Type B pancreatic cell (in vitro differentiated cells): ENCODE measurements around the gene SCAMP5. TPM values are rescaled to one million over a fixed set of nuclear protein-coding genes. Genes with fewer than 3 reads are reported as not detected.

Experiments used
- DNase-seq: peaks from one replicate; pipeline ENCODE4 v3.0.0; 2021; ENCODE audit warnings: mixed read lengths; ENCODE audit not compliant: unreplicated experiment; ENCODE audit errors: extremely low spot score
- H3K27ac Mint-ChIP-seq: 2 replicates; pipeline ENCODE4 v1.8.0; 2021; ENCODE audit warnings: mild to moderate bottlenecking, mixed read lengths
- H3K27me3 Mint-ChIP-seq: 2 replicates; pipeline ENCODE4 v1.8.0; 2021; ENCODE audit warnings: mixed read lengths
- H3K36me3 Mint-ChIP-seq: 2 replicates; pipeline ENCODE4 v1.8.0; 2021; ENCODE audit warnings: mixed read lengths
- H3K4me1 Mint-ChIP-seq: one replicate; pipeline ENCODE4 v1.8.0; 2021; ENCODE audit warnings: mixed read lengths; ENCODE audit not compliant: unreplicated experiment
- H3K4me3 Mint-ChIP-seq: 2 replicates; pipeline ENCODE4 v1.8.0; 2021; ENCODE audit warnings: mild to moderate bottlenecking, mixed read lengths
- H3K9me3 Mint-ChIP-seq: 2 replicates; pipeline ENCODE4 v1.8.0; 2021; ENCODE audit warnings: mixed read lengths
- total RNA-seq: library from RNA; stranded (reverse); gene quantifications from 2 replicates; pipeline ENCODE4 v1.2.1, GENCODE V29; 2021; ENCODE audit warnings: low replicate concordance
- TF ChIP-seq, protein P1 (sequence below): fragments of 200-600 bp; sonication (generic); conservative IDR thresholded peaks from 2 replicates; pipeline ENCODE4 v1.5.0; 2021; ENCODE audit warnings: antibody characterized with exemption, mild to moderate bottlenecking

Gene SCAMP5
- total RNA-seq, 1 donor from 2014 or later = 38.1 TPM

DNA sequence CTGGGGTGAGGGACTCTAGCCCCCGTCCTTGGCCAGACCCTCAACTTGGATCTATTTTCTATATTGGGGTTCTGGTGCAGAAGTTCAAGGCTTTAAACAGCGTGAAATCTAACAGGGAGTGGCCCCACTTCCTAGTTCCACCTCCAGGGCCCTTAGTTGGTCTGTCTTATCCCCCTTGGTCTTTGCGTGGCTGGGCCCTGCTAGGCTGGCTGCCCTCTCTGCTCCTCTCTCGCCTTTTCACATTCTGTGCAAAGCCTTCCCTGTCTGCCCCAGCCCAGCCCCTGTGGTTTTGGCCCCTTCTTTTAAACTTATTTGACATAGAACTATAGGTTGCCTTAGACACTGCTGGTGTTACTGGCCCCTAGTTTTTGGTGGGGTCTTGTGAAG, 33.6 kb downstream of the SCAMP5 start:
- H3K9me3 Mint-ChIP-seq = no peaks in the 10 kb centered on the region
- H3K4me3 Mint-ChIP-seq = peak overlapping the region; percentile 60
- no peak for DNase-seq
- peaks cover 14% of the 10 kb centered on the region for H3K36me3 Mint-ChIP-seq
- H3K27ac Mint-ChIP-seq = peak overlapping the region; percentile 88
- TF ChIP-seq, protein P1, sequence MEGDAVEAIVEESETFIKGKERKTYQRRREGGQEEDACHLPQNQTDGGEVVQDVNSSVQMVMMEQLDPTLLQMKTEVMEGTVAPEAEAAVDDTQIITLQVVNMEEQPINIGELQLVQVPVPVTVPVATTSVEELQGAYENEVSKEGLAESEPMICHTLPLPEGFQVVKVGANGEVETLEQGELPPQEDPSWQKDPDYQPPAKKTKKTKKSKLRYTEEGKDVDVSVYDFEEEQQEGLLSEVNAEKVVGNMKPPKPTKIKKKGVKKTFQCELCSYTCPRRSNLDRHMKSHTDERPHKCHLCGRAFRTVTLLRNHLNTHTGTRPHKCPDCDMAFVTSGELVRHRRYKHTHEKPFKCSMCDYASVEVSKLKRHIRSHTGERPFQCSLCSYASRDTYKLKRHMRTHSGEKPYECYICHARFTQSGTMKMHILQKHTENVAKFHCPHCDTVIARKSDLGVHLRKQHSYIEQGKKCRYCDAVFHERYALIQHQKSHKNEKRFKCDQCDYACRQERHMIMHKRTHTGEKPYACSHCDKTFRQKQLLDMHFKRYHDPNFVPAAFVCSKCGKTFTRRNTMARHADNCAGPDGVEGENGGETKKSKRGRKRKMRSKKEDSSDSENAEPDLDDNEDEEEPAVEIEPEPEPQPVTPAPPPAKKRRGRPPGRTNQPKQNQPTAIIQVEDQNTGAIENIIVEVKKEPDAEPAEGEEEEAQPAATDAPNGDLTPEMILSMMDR = no peak
- H3K4me1 Mint-ChIP-seq = peaks cover 32% of the 10 kb centered on the region
- H3K27me3 Mint-ChIP-seq = no peaks in the 10 kb centered on the region

- Mint-ChIP-seq H3K4me1 (peaks cover 29% of the 10 kb centered on the region), H3K27me3 (no peaks in the 10 kb centered on the region), H3K27ac (peak overlapping the region; percentile 88), H3K4me3 (peak overlapping the region; percentile 60), H3K9me3 (no peaks in the 10 kb centered on the region), H3K36me3 (peaks cover 14% of the 10 kb centered on the region)
- TF ChIP-seq, protein P1 = peak; percentile 97
- peak; percentile 91 for DNase-seq
These were observed 34.1 kb downstream of the SCAMP5 start for GRCh38 chr15:75029378-75030022.

DNA sequence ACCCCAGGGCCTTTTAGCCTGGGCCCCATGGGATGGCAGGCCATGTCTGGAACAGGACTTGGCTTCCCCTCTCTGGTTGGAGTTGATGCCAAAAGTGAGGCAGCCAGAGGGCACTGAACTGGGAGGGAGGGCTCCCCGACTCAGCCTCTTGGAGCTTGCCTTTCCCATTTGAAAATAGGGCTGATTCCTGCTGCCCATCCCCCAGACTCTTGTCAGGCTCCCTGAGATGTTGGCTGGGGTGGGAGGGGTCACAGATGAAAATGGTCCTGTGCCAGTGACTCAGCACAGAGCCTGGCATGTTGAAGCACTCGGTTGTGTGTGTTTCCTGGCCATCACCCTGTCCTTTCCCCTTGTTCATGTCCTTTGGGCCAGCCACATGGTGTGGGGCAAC, 34.7 kb downstream of the SCAMP5 start:
- peaks cover 14% of the 10 kb centered on the region for H3K36me3 Mint-ChIP-seq
- peaks cover 28% of the 10 kb centered on the region for H3K4me1 Mint-ChIP-seq
- TF ChIP-seq, protein P1 = no peak
- no peak overlapping the region for H3K27ac Mint-ChIP-seq
- no peak for DNase-seq
- no peak overlapping the region for H3K4me3 Mint-ChIP-seq
- no peaks in the 10 kb centered on the region for H3K27me3 Mint-ChIP-seq
- no peaks in the 10 kb centered on the region for H3K9me3 Mint-ChIP-seq

GRCh38 chr15:75030424-75030823, 35.1 kb downstream of the SCAMP5 start:
- TF ChIP-seq, protein P1 = no peak
- H3K4me1 Mint-ChIP-seq = peaks cover 28% of the 10 kb centered on the region
- H3K36me3 Mint-ChIP-seq = peaks cover 14% of the 10 kb centered on the region
- DNase-seq = no peak
- H3K27ac Mint-ChIP-seq = no peak overlapping the region
- no peak overlapping the region for H3K4me3 Mint-ChIP-seq
- no peaks in the 10 kb centered on the region for H3K27me3 Mint-ChIP-seq
- no peaks in the 10 kb centered on the region for H3K9me3 Mint-ChIP-seq

GRCh38 chr15:75031848-75032247, 36.5 kb downstream of the SCAMP5 start:
- Mint-ChIP-seq H3K4me1 (peaks cover 33% of the 10 kb centered on the region), H3K27ac (peak overlapping the region; percentile 85), H3K4me3 (peak overlapping the region; percentile 12), H3K27me3 (no peaks in the 10 kb centered on the region), H3K36me3 (peaks cover 19% of the 10 kb centered on the region), H3K9me3 (peaks cover 5% of the 10 kb centered on the region)
- TF ChIP-seq, protein P1 = no peak
- DNase-seq = no peak
